NOMO-1 treated with DMSO at 0.1 percent for 48 hours (cell line): ENCODE measurements around the gene GNG14.
"Not testable (repeated sequence)": the region's sequence is repeated elsewhere in the genome, so short reads cannot be mapped to it uniquely, and the experiment has no call there.

Source experiments
- DNase-seq: peaks from one replicate; lab custom pipeline; 2025; ENCODE audit not compliant: unreplicated experiment; lab: John Stamatoyannopoulos, UW

The GNG14 gene

DNA sequence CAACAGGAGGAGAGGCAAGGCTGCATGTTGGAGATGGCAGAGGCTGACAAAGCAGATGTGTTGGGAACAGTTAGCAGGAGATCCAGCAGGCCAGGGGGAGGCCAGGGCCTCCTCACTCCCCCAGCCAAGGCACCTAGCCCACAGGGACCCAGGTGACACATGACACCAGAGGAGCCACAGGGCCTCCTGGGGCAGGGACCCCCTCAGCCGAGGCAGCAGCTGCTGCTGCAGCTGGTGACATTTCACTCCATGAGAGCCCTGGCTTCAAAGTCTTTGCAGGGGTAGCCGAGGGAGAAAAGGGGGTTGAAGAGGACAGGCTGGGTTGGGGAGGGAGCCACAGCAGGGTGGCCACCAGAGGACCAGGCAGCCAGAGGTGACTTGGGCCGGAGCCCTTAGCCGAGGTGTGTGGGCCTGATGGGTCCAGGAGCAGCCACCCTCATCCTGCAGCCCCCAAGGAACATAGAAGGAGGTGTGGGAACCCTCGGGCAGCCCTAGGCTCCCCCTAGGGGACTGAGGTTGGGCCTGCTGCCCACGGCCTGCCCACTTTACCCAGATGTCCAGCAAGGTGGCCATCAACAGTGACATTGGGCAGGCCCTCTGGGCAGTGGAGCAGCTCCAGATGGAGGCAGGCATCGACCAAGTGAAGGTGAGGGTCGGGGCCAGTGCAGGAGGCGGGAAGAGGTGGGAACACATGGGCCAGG lies at the start of gene GNG14:
GNG14 (plus strand) TSS at position 503 of the 701 bp plus-strand sequence; CDS start at position 554, 51 bp downstream.
- DNase-seq = no peak

DNA sequence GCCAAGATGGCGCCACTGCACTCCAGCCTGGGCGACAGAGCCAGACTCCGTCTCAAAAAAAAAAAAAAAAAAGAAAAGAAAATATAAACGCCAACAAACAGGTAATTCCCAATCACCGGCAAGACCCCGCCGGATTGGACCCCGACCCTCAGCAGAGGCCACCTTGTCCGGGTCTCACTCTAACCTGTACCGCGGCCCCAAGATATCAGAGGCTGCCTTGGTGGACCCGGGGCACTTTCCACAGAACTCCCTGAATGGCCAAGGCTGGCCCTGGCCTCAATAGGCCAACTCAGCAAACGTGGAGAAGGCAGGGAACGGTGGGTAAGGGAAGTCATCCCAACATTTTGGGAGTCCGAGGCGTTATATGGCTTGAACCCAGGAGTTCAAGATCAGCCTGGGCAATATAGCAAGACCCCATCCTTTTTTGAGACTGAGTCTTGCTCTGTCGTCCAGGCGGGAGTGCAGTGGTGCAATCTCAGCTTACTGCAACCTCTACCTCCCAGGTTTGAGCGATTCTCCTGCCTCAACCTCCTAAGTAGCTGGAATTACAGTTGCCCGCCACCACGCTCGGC lies 49.1 kb upstream of the GNG14 start:
- no peak for DNase-seq

DNA sequence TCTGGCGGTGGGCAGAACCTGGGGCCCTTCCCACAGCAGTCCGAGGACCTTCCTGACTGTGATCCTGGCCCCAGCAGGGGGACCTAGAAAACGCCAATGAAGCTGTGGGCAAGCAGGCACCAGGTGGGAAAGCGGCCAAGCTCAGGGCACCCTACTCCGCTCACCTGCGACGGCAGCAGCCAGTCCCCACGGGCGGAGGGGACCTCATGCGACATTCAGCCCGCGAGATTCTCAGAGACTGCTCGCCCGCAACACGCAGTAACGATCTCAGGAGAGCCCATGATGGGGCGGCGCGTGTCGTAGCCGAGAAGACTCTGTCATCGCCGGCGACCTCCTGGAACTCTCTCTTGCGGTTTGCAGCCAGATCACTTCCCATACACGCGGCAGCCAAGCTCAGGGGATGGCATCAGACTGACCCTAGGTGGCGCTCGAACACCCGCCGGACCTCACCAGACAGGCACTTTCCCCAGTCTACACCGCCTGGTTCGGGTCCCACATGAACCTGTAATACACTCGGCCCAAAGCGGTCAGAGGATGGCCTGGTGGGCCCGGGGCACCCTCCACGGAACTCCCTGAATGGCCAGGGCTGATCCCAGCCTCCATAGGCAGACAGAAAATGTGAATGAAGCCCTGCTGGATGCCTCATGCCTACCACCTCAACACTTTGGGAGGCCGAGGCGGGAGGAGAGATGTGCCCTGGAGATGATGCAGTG lies 47.7 kb upstream of the GNG14 start:
- DNase-seq = peak; percentile 87

DNA sequence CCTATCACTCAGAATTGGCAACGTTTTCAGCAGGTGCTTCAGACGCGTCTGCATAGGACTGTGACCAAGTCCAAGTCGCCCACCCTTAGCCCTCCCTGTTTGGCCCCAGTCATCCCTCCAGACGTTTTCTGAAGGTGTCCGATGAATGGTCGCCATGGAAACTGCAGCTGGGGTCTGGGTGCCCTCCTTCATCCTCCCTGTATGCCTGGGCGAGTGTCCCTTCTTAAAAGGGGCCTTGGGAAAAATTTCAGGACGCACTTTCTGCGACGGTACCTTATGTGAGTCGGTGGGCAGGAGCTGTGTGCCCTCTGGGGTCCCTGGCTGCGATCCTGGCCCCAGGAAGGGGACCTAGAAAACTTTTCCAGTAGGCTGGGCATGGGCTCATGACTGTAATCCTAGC lies 46.3 kb upstream of the GNG14 start:
- DNase-seq = no peak

DNA sequence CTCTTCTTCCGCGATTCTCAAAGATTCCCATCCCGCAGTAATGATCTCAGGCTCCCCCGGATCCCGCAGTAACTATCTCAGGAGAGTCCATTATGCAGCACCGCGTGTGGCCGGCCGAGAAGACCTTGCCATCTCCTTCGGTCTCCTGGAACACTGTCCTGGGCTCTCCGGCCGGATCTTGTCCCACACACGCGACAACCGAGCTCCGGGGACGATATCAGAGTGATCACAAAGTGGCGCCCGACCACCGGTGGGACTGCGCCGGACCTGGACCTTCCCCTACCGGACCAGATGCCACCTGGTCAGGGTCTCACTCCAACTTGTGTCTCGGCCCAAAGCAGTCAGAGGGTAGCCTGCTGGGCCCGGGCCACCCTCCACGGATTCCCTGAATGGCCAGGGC lies 45.3 kb upstream of the GNG14 start:
- no peak for DNase-seq

DNA sequence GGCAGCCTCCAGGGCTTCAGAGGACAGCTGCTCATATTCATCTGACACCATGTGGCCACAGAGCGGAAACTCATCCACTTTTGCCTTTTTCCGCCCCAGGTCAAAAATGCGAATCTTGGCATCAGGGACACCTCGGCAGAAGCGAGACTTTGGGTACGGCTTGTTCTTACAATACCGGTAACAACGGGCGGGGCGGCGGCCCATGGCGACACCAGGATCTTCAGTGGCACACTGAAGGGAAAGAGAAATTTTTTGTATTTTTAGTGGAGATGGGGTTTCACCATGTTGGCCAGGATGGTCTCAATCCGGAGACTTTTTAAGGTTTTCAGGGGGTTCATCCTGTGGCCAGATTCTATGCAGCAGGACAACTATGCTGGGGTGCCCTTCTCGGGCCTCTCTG lies 44.1 kb upstream of the GNG14 start:
- not testable (repeated sequence) for DNase-seq

DNA sequence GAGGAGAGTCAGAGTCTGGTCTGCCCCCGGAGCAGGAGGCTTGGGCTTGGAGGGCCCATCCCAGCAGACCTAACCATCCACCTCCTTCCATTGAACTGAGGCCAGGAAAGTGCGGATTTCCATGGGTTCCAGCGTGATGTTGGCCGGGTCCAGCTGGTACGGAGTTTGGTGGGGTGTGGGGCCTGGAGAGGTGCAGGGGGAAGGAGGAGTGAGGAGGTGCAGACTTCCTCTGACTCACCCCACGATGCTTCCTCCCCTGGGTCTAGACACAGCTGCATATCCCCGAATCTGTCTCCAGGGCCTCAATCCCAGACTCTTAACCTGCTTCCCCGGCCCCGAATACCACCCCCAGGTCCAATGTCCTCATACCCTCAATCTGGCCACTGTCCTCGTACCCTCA lies 41.2 kb upstream of the GNG14 start:
- no peak for DNase-seq

DNA sequence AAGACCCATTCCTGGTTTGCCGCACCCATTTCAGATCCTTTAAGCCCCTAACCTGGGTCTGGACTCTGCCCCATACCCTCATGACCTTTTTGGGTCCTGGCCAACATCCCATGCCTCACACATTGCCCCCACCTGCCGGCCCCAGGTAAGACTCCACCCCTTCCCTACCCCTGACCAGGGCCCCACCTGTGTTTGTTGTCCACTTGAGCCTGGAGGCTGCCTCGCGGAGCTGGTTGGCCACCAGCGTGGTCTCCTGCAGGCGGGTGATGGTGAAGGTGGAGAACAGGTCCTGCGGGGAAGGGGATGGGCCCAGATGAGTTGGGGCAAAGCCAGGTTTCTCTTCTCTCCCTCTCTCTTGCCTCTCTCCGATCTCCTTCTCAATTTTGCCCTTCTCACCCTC lies 40.8 kb upstream of the GNG14 start:
- no peak for DNase-seq

DNA sequence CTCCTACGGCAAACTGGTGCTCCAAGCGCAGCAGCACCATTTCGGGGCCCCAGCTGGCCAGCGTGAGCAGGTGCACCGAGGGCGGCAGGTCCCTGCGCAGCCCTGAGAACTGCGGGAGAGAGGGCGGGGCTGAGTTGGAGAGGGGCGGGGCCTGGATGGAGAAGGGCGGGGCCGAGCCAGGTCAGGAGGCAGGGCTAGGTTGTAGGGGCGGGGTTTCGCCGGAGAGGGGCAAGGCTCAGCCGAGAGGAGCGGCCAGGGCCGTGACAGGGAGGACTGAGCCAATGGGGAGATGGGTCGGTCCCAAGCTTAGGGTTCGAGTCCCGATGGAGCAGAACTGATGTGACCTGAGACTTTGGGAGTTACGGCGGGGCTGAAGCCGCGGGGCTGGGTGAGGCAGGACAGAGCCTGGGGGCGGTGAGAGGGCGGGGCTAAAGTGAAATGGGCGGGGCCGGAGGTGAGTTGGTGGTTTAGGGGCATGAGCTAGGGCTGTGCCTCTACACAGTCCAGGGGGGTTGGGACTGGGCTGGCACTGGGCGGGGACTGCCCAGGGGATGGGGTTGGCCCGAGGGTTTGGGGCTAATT lies 40.2 kb upstream of the GNG14 start:
- no peak for DNase-seq

DNA sequence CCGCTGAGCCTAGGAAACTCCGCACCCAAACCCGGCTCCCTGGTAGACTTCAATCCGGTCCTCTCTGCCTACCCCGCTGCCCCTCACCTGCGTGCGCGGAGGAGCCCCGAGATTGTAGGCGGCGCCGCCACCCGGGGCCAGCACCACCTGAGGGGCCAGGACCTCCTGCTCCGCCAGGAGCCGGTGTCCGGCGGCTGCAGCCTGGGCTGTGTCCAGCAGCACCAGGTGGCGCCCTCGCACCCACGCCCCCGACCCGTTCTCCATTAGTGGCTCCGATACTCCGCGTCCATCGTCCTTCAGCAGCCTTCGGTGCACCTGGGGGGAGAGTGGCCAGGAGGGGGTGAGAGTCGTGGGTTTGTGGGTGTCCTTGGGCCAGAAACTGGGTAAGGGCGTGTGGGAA lies 39.7 kb upstream of the GNG14 start:
- no peak for DNase-seq

DNA sequence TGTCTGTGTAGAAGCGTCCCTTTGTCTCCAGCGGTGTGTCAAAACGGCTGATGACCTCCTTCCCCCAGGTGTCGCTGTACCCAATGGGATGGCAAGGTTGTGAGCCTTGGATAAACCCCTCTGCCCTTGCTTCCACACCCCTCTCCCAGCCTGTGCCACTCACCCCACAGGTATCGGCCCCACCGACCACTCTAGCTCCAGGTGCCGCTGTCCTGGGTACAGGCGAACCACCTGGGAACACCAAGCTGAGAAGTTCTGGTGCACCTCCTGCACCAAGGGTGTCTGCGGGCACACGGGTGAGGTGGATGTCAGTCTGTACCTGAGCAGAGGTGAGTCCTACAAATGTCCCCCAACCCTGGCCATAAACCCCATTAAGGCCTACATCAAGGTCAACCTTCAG lies 37.9 kb upstream of the GNG14 start:
- no peak for DNase-seq

DNA sequence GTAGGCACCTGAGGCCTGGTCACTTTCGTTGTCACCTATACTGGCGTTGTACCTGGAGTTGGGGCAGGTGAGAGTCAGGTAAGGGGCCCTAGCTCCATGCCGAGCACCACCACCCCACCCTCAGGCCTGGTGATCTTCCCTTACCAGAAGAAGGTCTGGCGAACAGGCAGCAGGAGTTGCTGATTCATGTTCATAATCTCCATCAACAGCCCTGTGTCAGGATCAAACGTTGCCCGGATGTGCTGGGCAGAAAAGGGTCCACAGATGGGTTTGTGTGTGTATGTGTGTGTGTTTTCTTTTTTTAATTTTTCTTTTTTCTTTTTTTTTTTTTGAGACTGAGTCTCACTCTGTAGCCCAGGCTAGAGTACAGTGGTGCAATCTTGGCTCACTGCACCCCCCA lies 35.6 kb upstream of the GNG14 start:
- no peak for DNase-seq

DNA sequence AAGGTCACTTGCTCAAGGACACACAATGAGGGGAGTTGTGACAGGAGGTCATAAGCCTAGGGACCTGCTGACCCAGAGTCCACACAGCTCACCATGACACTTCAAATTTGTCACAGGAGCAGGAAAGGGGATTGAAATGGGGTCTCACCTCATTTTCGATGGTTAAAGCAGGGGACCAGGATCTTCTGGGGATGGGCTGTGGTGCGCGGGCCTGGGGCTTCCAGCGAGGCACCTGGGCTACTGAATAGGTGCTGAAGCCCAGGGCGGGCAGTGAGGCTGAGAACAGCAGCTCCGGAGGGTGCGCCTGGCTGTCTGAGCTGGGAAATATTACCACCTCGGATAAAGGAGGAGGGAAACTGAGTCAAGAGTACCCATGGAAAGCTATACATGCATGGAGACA lies 32.3 kb upstream of the GNG14 start:
- no peak for DNase-seq

DNA sequence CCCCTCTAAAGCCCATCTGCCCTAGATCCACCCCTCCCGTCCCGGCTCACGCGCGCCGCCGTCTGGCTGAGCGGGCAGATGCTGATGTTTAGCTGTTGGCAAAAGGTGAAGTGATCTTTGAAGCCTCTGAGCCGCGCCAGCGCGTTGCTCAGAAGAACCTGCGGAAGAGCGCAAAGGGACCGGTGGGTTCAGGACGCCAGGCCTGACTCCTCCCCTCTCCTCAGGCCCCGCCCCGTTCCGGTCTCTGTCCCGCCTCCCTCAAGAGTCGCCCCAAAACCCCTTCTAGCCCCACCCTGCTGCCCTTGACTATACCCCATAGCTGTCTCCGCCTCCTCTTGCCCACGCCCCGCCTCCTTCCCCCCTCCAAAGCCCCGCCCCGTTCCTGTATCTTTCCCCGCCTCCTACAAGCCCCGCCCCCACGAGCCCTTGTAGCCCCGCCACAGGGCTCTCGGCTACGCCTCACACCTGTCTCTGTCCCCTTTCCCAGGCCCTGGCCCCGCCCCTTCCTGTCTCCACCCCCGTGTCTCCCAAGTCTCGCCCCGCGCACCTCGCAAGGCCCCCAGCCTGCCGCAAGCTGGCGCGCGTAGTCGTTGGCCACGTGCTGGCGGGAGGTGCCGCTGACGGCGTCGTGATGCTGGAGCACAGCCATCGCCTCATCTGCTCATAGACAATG lies 30.8 kb upstream of the GNG14 start:
- DNase-seq = no peak

DNA sequence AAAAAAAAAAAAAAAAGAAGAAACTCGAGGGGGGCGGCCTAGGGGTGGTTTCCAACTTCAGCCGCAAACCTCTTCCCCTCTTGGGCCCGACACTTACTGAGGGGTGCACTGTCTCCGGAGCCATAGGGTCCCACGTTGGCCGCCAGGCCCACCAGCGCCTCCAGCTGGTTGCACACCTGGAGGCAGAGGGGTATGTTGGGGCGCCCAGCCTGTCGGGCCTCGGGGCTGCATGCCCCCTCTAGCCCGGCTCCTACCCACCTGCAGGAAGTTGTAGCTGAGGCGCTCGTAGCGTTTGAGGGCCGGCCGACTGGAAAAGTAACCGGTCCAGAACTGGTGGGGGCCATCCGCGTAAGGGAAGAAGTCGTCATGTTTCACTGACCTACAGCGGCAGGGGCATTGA lies 29.8 kb upstream of the GNG14 start:
- no peak for DNase-seq

DNA sequence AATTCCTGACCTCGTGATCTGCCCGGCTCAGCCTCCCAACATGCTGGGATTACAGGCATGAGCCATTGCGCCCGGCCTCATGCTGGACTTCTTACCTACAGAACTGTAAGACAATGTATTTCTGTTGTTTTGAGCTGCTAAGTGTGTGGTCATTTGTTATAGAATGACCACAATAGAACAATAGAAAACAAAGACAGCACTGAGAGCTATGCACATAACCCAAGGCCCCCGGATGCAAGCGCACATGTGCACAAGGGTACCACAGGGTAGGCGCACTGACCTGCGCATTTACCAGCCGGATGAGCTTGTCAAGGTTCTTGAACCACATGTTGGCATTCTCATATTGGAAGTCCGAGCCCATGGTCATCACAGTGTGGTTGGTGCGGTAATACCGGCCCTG lies 26.8 kb upstream of the GNG14 start:
- DNase-seq = no peak

DNA sequence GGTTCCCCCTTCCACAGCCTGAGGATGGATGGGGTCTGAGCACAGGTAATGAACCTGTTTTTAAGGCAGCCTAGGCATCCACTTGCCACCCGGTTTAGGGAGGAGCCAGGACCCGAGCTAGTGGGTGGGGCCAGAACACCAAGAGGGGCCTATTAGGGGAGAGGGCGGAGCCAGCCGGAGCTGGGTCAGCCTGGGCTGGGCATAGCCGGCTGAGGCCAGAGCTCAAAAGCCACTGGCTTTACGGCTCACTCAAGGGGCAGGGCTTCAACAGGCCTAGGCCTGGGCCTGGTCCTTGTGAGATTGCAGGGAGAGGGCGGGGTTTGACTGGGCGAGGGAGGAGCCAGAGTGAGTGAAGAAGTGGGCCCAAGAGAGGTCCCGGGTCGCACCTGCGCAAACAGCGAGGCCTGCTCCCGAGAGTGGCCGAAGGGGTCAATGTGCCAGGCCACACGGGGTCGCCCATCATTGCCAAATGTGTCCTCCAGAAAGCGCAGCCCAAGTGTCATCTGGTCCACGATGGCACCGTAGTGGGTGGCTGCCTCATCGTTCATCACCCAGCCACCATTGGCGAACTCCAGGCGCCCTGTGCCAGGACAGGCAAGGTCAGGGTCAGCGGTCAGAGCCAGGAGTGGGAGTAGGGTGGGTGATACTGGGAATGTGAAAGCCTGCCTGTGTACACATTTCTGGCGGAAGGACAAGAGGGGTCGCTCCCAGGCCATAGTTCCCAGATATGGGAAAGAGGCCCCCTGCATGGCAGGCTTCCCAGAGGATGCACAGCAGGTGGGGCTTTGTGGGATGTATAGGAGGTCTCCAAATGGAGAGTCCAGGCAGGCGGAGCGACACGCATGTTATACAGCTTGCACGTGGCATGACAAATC lies 23.2 kb upstream of the GNG14 start:
- DNase-seq = no peak

DNA sequence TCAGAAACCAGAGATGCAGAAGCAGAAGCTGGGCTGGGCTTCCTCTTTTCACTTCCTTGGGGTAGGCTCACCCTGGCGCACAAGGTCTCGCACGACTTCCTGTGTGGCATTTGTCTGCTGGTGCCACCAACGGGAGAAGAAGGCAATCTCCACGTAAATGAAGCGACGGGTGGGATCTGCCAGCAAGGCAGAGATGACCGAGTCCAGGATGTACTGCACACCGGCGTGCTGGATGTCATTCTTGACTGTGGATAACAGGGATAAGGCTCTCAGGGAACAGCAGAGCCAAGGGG lies 22.6 kb upstream of the GNG14 start:
- DNase-seq = peak; percentile 95

DNA sequence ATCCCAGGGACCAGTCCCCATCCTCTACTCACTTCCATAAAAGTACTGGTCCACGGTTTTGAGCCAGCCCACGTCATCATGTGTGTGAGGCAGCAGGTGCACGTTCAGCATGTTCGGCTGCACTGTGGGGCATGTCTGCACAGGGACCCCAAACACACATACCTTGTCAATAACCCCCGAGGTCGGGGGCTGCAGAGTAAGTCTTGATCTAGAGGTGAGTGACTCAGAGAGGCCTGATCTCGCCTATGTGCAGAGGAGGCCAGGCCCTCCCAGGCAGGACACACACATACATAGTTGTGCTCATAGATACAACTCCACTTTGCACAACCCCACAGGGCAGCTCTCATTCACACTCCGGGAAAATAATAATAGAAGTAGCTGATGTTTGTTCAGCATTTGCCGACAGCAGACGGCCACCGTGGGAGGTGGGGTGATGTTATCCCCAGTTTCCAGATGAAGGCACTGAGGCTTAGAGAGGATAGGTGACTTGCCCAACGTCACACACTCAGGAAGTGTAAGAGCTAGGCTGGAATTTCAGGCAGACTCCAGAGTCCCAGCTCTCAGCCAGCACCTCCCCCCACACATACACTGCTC lies 22.0 kb upstream of the GNG14 start:
- DNase-seq = no peak

DNA sequence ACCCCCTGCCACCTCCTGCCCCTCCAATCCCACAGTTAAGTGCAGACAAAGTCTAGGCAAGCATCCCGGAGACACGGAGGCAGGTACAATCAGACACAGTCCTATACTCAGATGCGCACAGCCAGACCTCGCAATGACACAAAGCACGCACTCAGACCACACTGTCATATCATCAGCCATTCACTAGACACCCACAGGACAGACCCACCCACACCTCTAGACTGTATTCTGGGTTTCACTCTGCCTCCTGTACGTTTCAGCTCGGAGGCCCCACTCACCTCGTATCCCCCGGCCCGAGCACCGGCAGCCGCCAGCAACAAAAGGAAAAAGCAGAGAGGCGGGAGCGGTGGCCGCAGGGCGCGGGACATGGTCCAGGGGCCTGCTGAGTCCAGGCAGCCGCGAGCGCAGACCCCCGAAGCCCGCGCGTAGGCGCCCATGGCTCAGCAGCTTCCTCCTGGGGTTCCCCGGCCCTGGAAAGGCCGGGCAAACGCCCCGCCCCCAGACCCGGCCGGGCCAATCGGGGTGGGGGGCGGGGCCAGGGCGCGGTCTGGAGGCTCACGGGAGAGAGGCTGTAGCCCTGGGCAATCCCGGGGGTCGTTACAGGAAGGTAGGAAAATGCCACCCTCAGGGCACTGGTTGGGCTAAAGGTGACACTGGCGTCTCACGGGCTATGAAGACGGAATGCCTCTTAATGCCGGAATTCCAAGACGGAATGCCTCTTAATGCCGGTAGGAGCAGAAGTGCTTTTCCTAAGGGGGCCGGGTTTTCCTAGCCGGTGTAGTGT lies 21.3 kb upstream of the GNG14 start, which contains the start of the genes MAN2B1 and WDR83:
MAN2B1 (minus strand) TSS at position 478 of the 784 bp plus-strand sequence; CDS start at position 437, 41 bp downstream.
WDR83 (plus strand) TSS at position 543 of the 784 bp plus-strand sequence. CDS start 2,984 bp downstream, outside the sequence.
- peak; percentile 48 for DNase-seq
